Mucosa of descending colon (tissue), 3 donors: Measurements from ENCODE around the gene UBE2J2. TPM values are rescaled to one million over a fixed set of nuclear protein-coding genes. Genes with fewer than 3 reads are reported as not detected.
A peak's percentile ranks its signal among the peaks of the same experiment; 100 is the strongest.

Experiments used
- ATAC-seq: fragments of 200-7000 bp; cut with Tn5 transposase; one replicate; pipeline ENCODE4 v1.9.1; 2020; ENCODE audit warnings: mild to moderate bottlenecking, moderate library complexity
- DNase-seq, 3 donors: peaks; one replicate each; pipeline ENCODE4 v3.0.0-alpha.2; 2020
- H3K36me3 ChIP-seq: fragments of 200-600 bp; one replicate; pipeline ENCODE4 v1.8.0; 2021; ENCODE audit warnings: low read depth, mild to moderate bottlenecking
- H3K4me1 ChIP-seq: fragments of 200-600 bp; one replicate; pipeline ENCODE4 v1.8.0; 2021; ENCODE audit warnings: low read depth, mild to moderate bottlenecking
- H3K4me3 ChIP-seq: fragments of 200-600 bp; one replicate; pipeline ENCODE4 v1.8.0; 2021; ENCODE audit warnings: mild to moderate bottlenecking
- H3K9me3 ChIP-seq: fragments of 200-600 bp; one replicate; pipeline ENCODE4 v1.8.0; 2021; ENCODE audit warnings: mild to moderate bottlenecking
- CTCF ChIP-seq: fragments of 200-600 bp; IDR thresholded peaks from one replicate; pipeline ENCODE4 v1.8.0; 2022; ENCODE audit warnings: antibody characterized with exemption, mild to moderate bottlenecking
- intact Hi-C, 2 donors: fragments of 100-400 bp; cut with DNase I in 1 of 2; cut with micrococcal nuclease in 1 of 2; formaldehyde crosslinking; loops; one replicate each; pipeline versions ENCODE4 v1.11.0 to v1.11.1; 2022; cut with DNase I, micrococcal nuclease
- total RNA-seq, 3 donors: library from RNA; stranded (reverse); fragmentation: NEBNext Ultra II Directional in 2 of 3; extraction: Animal tissue kit (Norgen Biotek cat#: 25700) in 2 of 3; gene quantifications; one replicate each; pipeline versions ENCODE4 v1.2.1 to v1.2.4, GENCODE V29; 2021 to 2023
- donor health status: DM: no; HTN: no; CAD: no; lungs with moderate emphysema.
- donor health status: DM: no; HTN: no; CAD: no.
- donor health status: DM: no; HTN: yes; CAD: no.

Gene UBE2J2
- total RNA-seq, 3 donors from 2014 or later = 49.8 to 65.8 (median 61.1) TPM

- ATAC-seq (peak; percentile 18), DNase-seq (no peak)
- Histone ChIP-seq H3K4me3 (no peak overlapping the region), H3K9me3 (no peaks in the 10 kb centered on the region), H3K4me1 (peaks cover 24% of the 10 kb centered on the region), H3K36me3 (peaks cover 7% of the 10 kb centered on the region)
- TF ChIP-seq CTCF = no peak
- intact Hi-C loops = no loop called here
These were observed 55.8 kb downstream of the UBE2J2 start for GRCh38 chr1:1217621-1218523.

GRCh38 chr1:1216770-1217620 lies 56.7 kb downstream of the UBE2J2 start:
- ATAC-seq = no peak
- Histone ChIP-seq H3K4me1 (peaks cover 15% of the 10 kb centered on the region), H3K9me3 (no peaks in the 10 kb centered on the region), H3K4me3 (no peak overlapping the region), H3K36me3 (peaks cover 7% of the 10 kb centered on the region)
- no peak for DNase-seq
- intact Hi-C loops = no loop called here
- no peak for TF ChIP-seq CTCF

- peaks cover 12% of the 10 kb centered on the region for H3K4me1 ChIP-seq
- ATAC-seq (no peak), DNase-seq (no peak)
- TF ChIP-seq CTCF = no peak
- intact Hi-C loops = no loop called here
- peaks cover 7% of the 10 kb centered on the region for H3K36me3 ChIP-seq
- H3K9me3 ChIP-seq = no peaks in the 10 kb centered on the region
- no peak overlapping the region for H3K4me3 ChIP-seq
These were observed 57.6 kb downstream of the UBE2J2 start for GRCh38 chr1:1215881-1216605.

- no peak overlapping the region for H3K4me3 ChIP-seq
- peaks cover 12% of the 10 kb centered on the region for H3K4me1 ChIP-seq
- no peak for ATAC-seq
- TF ChIP-seq CTCF = no peak
- intact Hi-C loops = no loop called here
- no peak for DNase-seq
- H3K9me3 ChIP-seq = no peaks in the 10 kb centered on the region
- H3K36me3 ChIP-seq = peaks cover 7% of the 10 kb centered on the region
These were observed 58.5 kb downstream of the UBE2J2 start for GRCh38 chr1:1215080-1215676.
